AG04450 (cell line): Measurements from ENCODE around the gene SBDS. TPM values are rescaled to one million over a fixed set of nuclear protein-coding genes. Genes with fewer than 3 reads are reported as not detected.
"Not testable (repeated sequence)": the region's sequence is repeated elsewhere in the genome, so short reads cannot be mapped to it uniquely, and the experiment has no call there.

Source experiments
- CTCF ChIA-PET: fragments of 300-600, 350-600 bp; formaldehyde crosslinking; extraction: SDS; loops from one replicate; lab custom pipeline; 2022; ENCODE audit warnings: antibody characterized with exemption, inconsistent platforms; lab: Charles Lee
- POLR2A ChIA-PET: fragments of 350-600 bp; formaldehyde crosslinking; extraction: SDS; loops from one replicate; lab custom pipeline; 2021; ENCODE audit warnings: antibody characterized with exemption, inconsistent platforms; lab: Yijun Ruan, JAX
- DNase-seq: peaks from one replicate; pipeline ENCODE4 v3.0.0-alpha.2; 2011; ENCODE audit warnings: low read depth, low spot score
- H3K27ac ChIP-seq: one replicate; pipeline ENCODE4 v1.5.1; 2012; ENCODE audit warnings: low read depth, low read length, control low read depth
- H3K27me3 ChIP-seq: one replicate; pipeline ENCODE4 v1.6.0; 2012; ENCODE audit warnings: low read length; ENCODE audit not compliant: control insufficient read depth, insufficient read depth
- H3K4me3 ChIP-seq: 2 replicates; pipeline ENCODE4 v1.5.1; 2011; ENCODE audit warnings: mild to moderate bottlenecking, low read depth, low read length, control low read depth
- H3K9me3 ChIP-seq: 2 replicates; pipeline ENCODE4 v1.5.1; 2012; ENCODE audit warnings: low read length; ENCODE audit not compliant: control insufficient read depth, insufficient read depth
- CTCF ChIP-seq: IDR thresholded peaks from 2 replicates; pipeline ENCODE4 v1.5.1; 2011; ENCODE audit warnings: low read depth, low read length, control low read depth, inconsistent platforms
- polyA plus RNA-seq: library from polyadenylated mRNA; depleted of rRNA; stranded (reverse); fragments of >200 nt; gene quantifications from 2 replicates; pipeline ENCODE4 v1.2.3, GENCODE V29; 2011

The SBDS gene
- polyA plus RNA-seq, 1 experiment = 119 TPM

- H3K27me3 ChIP-seq = no peaks in the 10 kb centered on the region
- no peak overlapping the region for H3K27ac ChIP-seq
- H3K9me3 ChIP-seq = no peaks in the 10 kb centered on the region
- CTCF ChIA-PET = no interaction called here
- H3K4me3 ChIP-seq = no peak overlapping the region
- TF ChIP-seq CTCF = no peak
- POLR2A ChIA-PET = no interaction called here
- DNase-seq = no peak
Observed at GRCh38 chr7:67008260-67008659, 12.9 kb upstream of the SBDS start.

GRCh38 chr7:67006965-67007364, 11.6 kb upstream of the SBDS start:
- Histone ChIP-seq H3K9me3 (no peaks in the 10 kb centered on the region), H3K27me3 (no peaks in the 10 kb centered on the region), H3K27ac (no peak overlapping the region), H3K4me3 (no peak overlapping the region)
- CTCF ChIA-PET = no interaction called here
- POLR2A ChIA-PET = no interaction called here
- no peak for TF ChIP-seq CTCF
- DNase-seq = no peak

- CTCF ChIA-PET, H3K27me3 ChIP-seq, H3K9me3 ChIP-seq, H3K27ac ChIP-seq, H3K4me3 ChIP-seq, POLR2A ChIA-PET, DNase-seq: not testable (repeated sequence)
Observed at GRCh38 chr7:67004145-67004544, 8.8 kb upstream of the SBDS start.

- H3K4me3 ChIP-seq, H3K27ac ChIP-seq, CTCF ChIA-PET, DNase-seq, H3K9me3 ChIP-seq, H3K27me3 ChIP-seq, POLR2A ChIA-PET: not testable (repeated sequence)
Observed at GRCh38 chr7:67000601-67001258, 5.3 kb upstream of the SBDS start.

- POLR2A ChIA-PET = interaction anchor here (0.8 to 1.4 kb wide), 3 partner anchors 18 to 256 kb away, joined by 3 to 5 read pairs (median 5); partner anchors contain the start of gene RABGEF1
- H3K27me3 ChIP-seq, CTCF ChIA-PET, H3K9me3 ChIP-seq: not testable (repeated sequence)
- peak; percentile 93 for DNase-seq
- H3K27ac ChIP-seq = peak within 1 kb of the TSS; percentile 57
- H3K4me3 ChIP-seq = peak within 1 kb of the TSS; percentile 78
Observed at GRCh38 chr7:66996444-66997191, 1.2 kb upstream of the SBDS start, which contains the start of gene TYW1. Gene TYW1, plus strand, starts transcription at chr7:66996833. Its CDS starts 146 bp downstream, at chr7:66996979.

- DNase-seq = peak; percentile 52
- H3K27me3 ChIP-seq, H3K9me3 ChIP-seq, CTCF ChIA-PET, POLR2A ChIA-PET: not testable (repeated sequence)
- Histone ChIP-seq H3K27ac (peak overlapping the region; percentile 97), H3K4me3 (peak overlapping the region; percentile 70)
- peak; percentile 48 for TF ChIP-seq CTCF
Observed at GRCh38 chr7:66994691-66995049, 716 bp downstream of the SBDS start.

GRCh38 chr7:66994051-66994450, 1.3 kb downstream of the SBDS start:
- POLR2A ChIA-PET = not testable (repeated sequence)

GRCh38 chr7:66989552-66989951, 5.8 kb downstream of the SBDS start:
- H3K27ac ChIP-seq, H3K27me3 ChIP-seq, CTCF ChIA-PET, POLR2A ChIA-PET, H3K9me3 ChIP-seq, DNase-seq, H3K4me3 ChIP-seq: not testable (repeated sequence)

More at GRCh38 chr7:66994051-66994450, 1.3 kb downstream of the SBDS start:
- H3K27me3 ChIP-seq, DNase-seq, H3K9me3 ChIP-seq, CTCF ChIA-PET: not testable (repeated sequence)
- peak overlapping the region; percentile 70 for H3K4me3 ChIP-seq
- H3K27ac ChIP-seq = peak overlapping the region; percentile 97

- H3K9me3 ChIP-seq, H3K27me3 ChIP-seq, DNase-seq, H3K27ac ChIP-seq, CTCF ChIA-PET, H3K4me3 ChIP-seq, POLR2A ChIA-PET: not testable (repeated sequence)
Observed at GRCh38 chr7:66980336-66980735, 15.1 kb downstream of the SBDS start.
